Ovary (tissue), 9 donors: ENCODE data around the gene PSD2. TPM values are rescaled to one million over a fixed set of nuclear protein-coding genes. Genes with fewer than 3 reads are reported as not detected.

Experiments
- DNase-seq, 5 donors: peaks; one replicate each; pipeline ENCODE4 v3.0.0-alpha.2; 2019 to 2020
- H3K27ac ChIP-seq, 2 donors: fragments of 200-600 bp; one replicate each; pipeline versions ENCODE4 v1.5.1 to v1.8.0; 2019 to 2022
- H3K27me3 ChIP-seq: fragments of 200-600 bp; one replicate; pipeline ENCODE4 v1.8.0; 2022
- H3K36me3 ChIP-seq: fragments of 200-600 bp; sonication (generic); one replicate; pipeline ENCODE4 v1.5.1; 2019
- H3K4me1 ChIP-seq: one replicate; pipeline ENCODE4 v1.8.1; 2013; ENCODE audit warnings: mild to moderate bottlenecking, moderate library complexity; ENCODE audit not compliant: insufficient read depth
- H3K4me3 ChIP-seq: fragments of 200-600 bp; sonication (generic); one replicate; pipeline ENCODE4 v1.5.1; 2017
- H3K9me3 ChIP-seq, 2 donors: fragments of 200-600 bp in 1 of 2; sonication (generic) in 1 of 2; one replicate each; pipeline versions ENCODE4 v1.5.1 to v1.8.1; 2013 to 2019; ENCODE audit warnings: mild to moderate bottlenecking in 1 of 2, moderate library complexity in 1 of 2
- EP300 ChIP-seq: sonication (generic); formaldehyde crosslinking; IDR thresholded peaks from one replicate; pipeline ENCODE4 v1.6.1; 2017; ENCODE audit warnings: antibody characterized with exemption
- POLR2A ChIP-seq: fragments of 450-650 bp; IDR thresholded peaks from one replicate; pipeline ENCODE4 v1.6.1; 2017; ENCODE audit warnings: antibody characterized with exemption, mild to moderate bottlenecking, moderate library complexity
- WGBS, 3 donors: extraction: QIAGEN DNeasy Blood & Tissue Kit in 1 of 3; methylation state at CpG; one replicate each; pipeline versions ENCODE4 v1.1.5 to v1.1.7; 2013 to 2017; 5-methylcytosine and 5-hydroxymethylcytosine counted together
- intact Hi-C, 4 donors: fragments of 100-400 bp; cut with DNase I; formaldehyde crosslinking; loops; one replicate each; pipeline versions ENCODE4 v1.11.0 to v1.15.1; 2022 to 2023
- polyA plus RNA-seq, 2 donors: library from polyadenylated mRNA; stranded (reverse); fragments of 200-250 nt in 1 of 2; fragments of 350-450 nt in 1 of 2; fragmentation: Illumina TruSeq in 1 of 2; extraction: RNeasy Lipid Tissue Mini Kit (QIAGEN cat#74804) in 1 of 2; gene quantifications; one replicate each; pipeline ENCODE4 v1.2.3, GENCODE V29; 2013 to 2014
- total RNA-seq, 7 donors: library from RNA; depleted of rRNA in 2 of 7; stranded (reverse); fragments of >200 nt in 2 of 7; fragmentation: NEBNext Ultra II Directional in 3 of 7; extraction: Animal tissue kit (Norgen Biotek cat#: 25700) in 3 of 7; gene quantifications; one replicate each; pipeline versions ENCODE4 v1.1.0 to v1.2.4, GENCODE V29; 2016 to 2023
- TF ChIP-seq, protein P1 (sequence below), 3 donors: fragments of 450-650 bp in 2 of 3; fragments of 200-600 bp in 1 of 3; IDR thresholded peaks; one replicate each; pipeline versions ENCODE4 v1.5.1 to v1.8.0; 2016 to 2022; ENCODE audit warnings: antibody characterized with exemption in 3 of 3, mild to moderate bottlenecking in 1 of 3
- donor health status: DM: no; HTN: no; CAD: no; lungs with moderate emphysema.
- donor health status: DM: no; HTN: no; CAD: no.
- donor health status: Bipolar disorder and iron deficiency.
- donor health status: DM: yes; HTN: yes; CAD: no.
- donor health status: DM: no; HTN: no; CAD: no.
- donor health status: DM: yes; HTN: yes; CAD: no.

Gene PSD2
- total and polyA plus RNA-seq, 9 donors = 0.05 to 0.37 (median 0.12) TPM; not detected in 2

GRCh38 chr5:139854953-139855352, 59.3 kb downstream of the PSD2 start:
- DNase-seq = peak in 2 of 5 donors; percentile 6 to 11
- TF ChIP-seq, protein P1, sequence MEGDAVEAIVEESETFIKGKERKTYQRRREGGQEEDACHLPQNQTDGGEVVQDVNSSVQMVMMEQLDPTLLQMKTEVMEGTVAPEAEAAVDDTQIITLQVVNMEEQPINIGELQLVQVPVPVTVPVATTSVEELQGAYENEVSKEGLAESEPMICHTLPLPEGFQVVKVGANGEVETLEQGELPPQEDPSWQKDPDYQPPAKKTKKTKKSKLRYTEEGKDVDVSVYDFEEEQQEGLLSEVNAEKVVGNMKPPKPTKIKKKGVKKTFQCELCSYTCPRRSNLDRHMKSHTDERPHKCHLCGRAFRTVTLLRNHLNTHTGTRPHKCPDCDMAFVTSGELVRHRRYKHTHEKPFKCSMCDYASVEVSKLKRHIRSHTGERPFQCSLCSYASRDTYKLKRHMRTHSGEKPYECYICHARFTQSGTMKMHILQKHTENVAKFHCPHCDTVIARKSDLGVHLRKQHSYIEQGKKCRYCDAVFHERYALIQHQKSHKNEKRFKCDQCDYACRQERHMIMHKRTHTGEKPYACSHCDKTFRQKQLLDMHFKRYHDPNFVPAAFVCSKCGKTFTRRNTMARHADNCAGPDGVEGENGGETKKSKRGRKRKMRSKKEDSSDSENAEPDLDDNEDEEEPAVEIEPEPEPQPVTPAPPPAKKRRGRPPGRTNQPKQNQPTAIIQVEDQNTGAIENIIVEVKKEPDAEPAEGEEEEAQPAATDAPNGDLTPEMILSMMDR (IDR thresholded peaks at IDR 0.05) = no peak
- TF ChIP-seq EP300 = no peak
- no peak for TF ChIP-seq POLR2A
- intact Hi-C loops = loop anchor here in 2 of 4 donors (5.0 to 10.0 kb wide), 2 partner anchors 60 to 112 kb away; partner anchors contain the start of gene PSD2 (in 1 of the 2)
- H3K4me1 ChIP-seq = peaks cover 5% of the 10 kb centered on the region
- H3K9me3 ChIP-seq = no peaks in the 10 kb centered on the region
- no peaks in the 10 kb centered on the region for H3K27me3 ChIP-seq
- no peak overlapping the region for H3K27ac ChIP-seq
- no peak overlapping the region for H3K4me3 ChIP-seq
- WGBS, 3 donors = 92 to 98% (median 97%) methylated on average over 5 of the region's 5 CpGs
- no peaks in the 10 kb centered on the region for H3K36me3 ChIP-seq

GRCh38 chr5:139855451-139855850, 59.8 kb downstream of the PSD2 start:
- Histone ChIP-seq H3K36me3 (no peaks in the 10 kb centered on the region), H3K4me1 (peaks cover 3% of the 10 kb centered on the region), H3K4me3 (no peak overlapping the region), H3K27ac (no peak overlapping the region), H3K9me3 (no peaks in the 10 kb centered on the region), H3K27me3 (no peaks in the 10 kb centered on the region)
- intact Hi-C loops = loop anchor here in 1 of 4 donors (10.0 kb wide), 1 partner anchor 61 kb away; the partner anchor contains the start of gene PSD2
- DNase-seq = peak in 1 of 5 donors; percentile 14
- WGBS, 3 donors = 90 to 93% (median 93%) methylated on average over 8 of the region's 8 CpGs
- TF ChIP-seq, protein P1 (IDR thresholded peaks at IDR 0.05) = no peak
- TF ChIP-seq POLR2A (no peak), EP300 (no peak)

DNA sequence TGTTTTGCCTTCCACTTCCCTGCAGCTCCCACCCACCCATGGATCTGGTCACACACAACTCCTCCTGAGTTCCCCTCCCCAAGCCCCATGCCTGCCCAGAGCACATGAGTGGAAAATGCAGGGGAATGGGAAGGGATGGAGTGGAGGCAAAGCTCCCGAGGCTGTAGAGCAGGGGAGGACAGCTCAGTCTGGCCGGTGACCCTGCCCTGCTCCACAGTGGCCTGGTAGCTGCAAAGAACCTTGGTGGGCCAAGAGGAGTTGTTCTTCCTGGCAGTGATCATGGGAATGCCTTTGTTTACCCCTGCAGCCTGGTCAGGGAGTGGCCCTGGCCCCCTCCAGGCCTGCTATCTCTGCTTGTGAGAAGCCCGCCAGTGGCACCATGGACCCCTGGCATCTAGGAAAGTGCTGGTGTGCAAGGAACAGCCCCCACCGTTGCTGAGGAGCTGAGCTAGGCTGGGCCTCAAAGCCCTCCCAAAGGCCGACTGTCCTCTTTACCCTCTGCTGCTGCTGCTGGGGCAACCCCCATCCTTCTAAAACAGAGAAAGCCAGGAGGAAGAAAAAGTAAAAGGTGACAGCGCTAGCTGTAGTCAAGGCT, 60.4 kb downstream of the PSD2 start:
- 86 to 88% (median 87%) methylated on average over 6 of the region's 6 CpGs for WGBS, 3 donors
- Histone ChIP-seq H3K27me3 (no peaks in the 10 kb centered on the region), H3K36me3 (no peaks in the 10 kb centered on the region), H3K4me1 (no peaks in the 10 kb centered on the region), H3K9me3 (no peaks in the 10 kb centered on the region), H3K27ac (no peak overlapping the region), H3K4me3 (no peak overlapping the region)
- intact Hi-C loops = loop anchor here in 1 of 4 donors (10.0 kb wide), 1 partner anchor 61 kb away; the partner anchor contains the start of gene PSD2
- TF ChIP-seq POLR2A (no peak), EP300 (no peak)
- TF ChIP-seq, protein P1 (IDR thresholded peaks at IDR 0.05) = no peak
- DNase-seq = peak in 1 of 5 donors; percentile 14

DNA sequence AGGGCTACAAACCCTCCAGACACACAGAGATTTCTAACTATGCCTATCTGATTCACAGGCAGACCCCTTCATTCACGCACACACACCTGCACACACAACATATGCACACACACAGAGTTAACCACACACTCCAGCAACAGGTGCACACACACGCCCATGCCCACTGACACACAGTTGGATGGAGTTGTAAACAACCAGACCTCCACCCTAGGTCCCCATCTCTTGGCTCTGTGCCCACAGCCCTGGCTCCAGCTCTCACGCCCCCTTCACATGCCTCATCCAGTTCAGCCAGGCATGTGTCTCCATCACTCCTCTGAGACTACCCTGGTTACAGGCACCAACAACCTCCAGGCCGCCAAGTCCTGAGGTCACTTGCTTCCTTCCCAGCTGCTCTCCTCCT, 61.1 kb downstream of the PSD2 start:
- 91 to 93% (median 91%) methylated on average over 4 of the region's 4 CpGs for WGBS, 3 donors
- intact Hi-C loops = loop anchor here in 1 of 4 donors (10.0 kb wide), 1 partner anchor 62 kb away; the partner anchor contains the start of gene PSD2
- H3K4me3 ChIP-seq = no peak overlapping the region
- peaks cover 5% of the 10 kb centered on the region for H3K4me1 ChIP-seq
- TF ChIP-seq, protein P1 (IDR thresholded peaks at IDR 0.05) = no peak
- TF ChIP-seq POLR2A = no peak
- TF ChIP-seq EP300 = no peak
- no peaks in the 10 kb centered on the region for H3K9me3 ChIP-seq
- H3K27ac ChIP-seq = no peak overlapping the region
- no peaks in the 10 kb centered on the region for H3K27me3 ChIP-seq
- peak in 2 of 5 donors; percentile 24 to 31 for DNase-seq
- no peaks in the 10 kb centered on the region for H3K36me3 ChIP-seq
